Measurements from ENCODE around the gene CFAP299. TPM values are rescaled to one million over a fixed set of nuclear protein-coding genes. Genes with fewer than 3 reads are reported as not detected.

Gene CFAP299
- total and polyA plus RNA-seq, 2 of the 8 experiments (the other 6 are each of a cell fraction or from before 2014, with no cell fraction given), result not detected

GRCh38 chr4:80495865-80496264 lies 160.3 kb downstream of the CFAP299 start:
- POLR2A ChIA-PET (ENCODE audit: partially characterized antibody), result no interaction called here
- H3K27me3 ChIP-seq (replicated peaks in 1 of 4; ENCODE audit: control insufficient read depth in 3 of 4, extremely low read depth in 1 of 4, insufficient read depth in 3 of 4, low read length in 3 of 4), result no peaks in the 10 kb centered on the region
- H3K4ac ChIP-seq (replicated peaks; ENCODE audit: insufficient read length, low read depth, low read length), result no peak overlapping the region
- peaks cover 0 to 12% (median 2%) of the 10 kb centered on the region in 4 experiments; a peak in 2 of 8 replicates for H3K36me3 ChIP-seq (ENCODE audit: control insufficient read depth in 2 of 4, insufficient read depth in 4 of 4, low read length in 3 of 4)
- peak overlapping the region; percentile 93; the same call in 1 of the 2 replicates for H2BK20ac ChIP-seq (ENCODE audit: low read length)
- peak overlapping the region; percentile 52; the same call in 1 of the 2 replicates for H2BK12ac ChIP-seq (ENCODE audit: low read depth, low read length)
- no peak overlapping the region for H2AK5ac ChIP-seq (ENCODE audit: low read depth, low read length)
- H2BK5ac ChIP-seq (ENCODE audit: low read depth, low read length), result peak overlapping the region; percentile 72; the same call in 1 of the 2 replicates
- H4K8ac ChIP-seq (ENCODE audit: extremely low read depth, insufficient read depth, low read length), result no peak overlapping the region
- no peak overlapping the region for H2BK120ac ChIP-seq (replicated peaks; ENCODE audit: low read depth, low read length)
- no peak overlapping the region for H3K27ac ChIP-seq (ENCODE audit: low read depth, low read length)
- H2AFZ ChIP-seq (ENCODE audit: low read length), result peak overlapping the region; percentile 64; the same call in 1 of the 2 replicates
- no peak overlapping the region for H4K5ac ChIP-seq (ENCODE audit: insufficient read length, low read depth, low read length)
- 72% methylated on average over 1 of the region's 1 CpG; no CpG with 5 or more reads in 1 of the 2 experiments for WGBS, 2 experiments (ENCODE audit: extremely low coverage in 1 of 2, insufficient coverage in 1 of 2, insufficient read length in 1 of 2, insufficient replicate concordance in 2 of 2, low coverage in 1 of 2, low lambda C conversion rate in 2 of 2, missing lambda C conversion rate in 1 of 2)
- H3K79me1 ChIP-seq (ENCODE audit: low read depth, low read length), result no peaks in the 10 kb centered on the region
- FAIRE-seq (no peak), DNase-seq (ENCODE audit: low read depth in 1 of 2, low spot score in 2 of 2) (no peak)
- no peak overlapping the region for H3K4me3 ChIP-seq (ENCODE audit: extremely low read depth in 1 of 4, insufficient read depth in 2 of 4, low read depth in 3 of 4, low read length in 4 of 4)
- H3K9ac ChIP-seq (replicated peaks in 1 of 4; ENCODE audit: extremely low read depth in 1 of 4, low read depth in 3 of 4, low read length in 3 of 4), result no peak overlapping the region
- H3K18ac ChIP-seq (ENCODE audit: extremely low read depth, low read length), result no peak overlapping the region
- no peak overlapping the region for H3K23ac ChIP-seq (ENCODE audit: insufficient read length)
- H3K14ac ChIP-seq (ENCODE audit: insufficient read length), result no peak overlapping the region
- peak overlapping the region in 1 of 2 experiments; percentile 37; a peak in 2 of 4 replicates for H3K4me2 ChIP-seq (ENCODE audit: insufficient read depth in 1 of 2, low read depth in 2 of 2, low read length in 2 of 2)
- H3K79me2 ChIP-seq (ENCODE audit: control insufficient read depth in 1 of 2, insufficient read depth in 2 of 2, low read length in 2 of 2), result no peaks in the 10 kb centered on the region
- H4K91ac ChIP-seq (replicated peaks; ENCODE audit: insufficient read length, low read length), result no peak overlapping the region
- no peak overlapping the region for H3K56ac ChIP-seq (replicated peaks; ENCODE audit: insufficient read length, low read depth, low read length)
- peaks cover 0 to 5% (median 2%) of the 10 kb centered on the region in 4 experiments; a peak in 2 of 7 replicates for H3K4me1 ChIP-seq (replicated peaks in 1 of 4; ENCODE audit: control insufficient read depth in 3 of 4, insufficient read depth in 4 of 4, low read length in 3 of 4)
- CTCF ChIA-PET (ENCODE audit: partially characterized antibody), result interaction anchor here (1.4 kb wide), 1 partner anchor 544 kb away, joined by 4 read pairs; no protein-coding TSS in a partner anchor
- H3K9me3 ChIP-seq (ENCODE audit: insufficient read depth in 2 of 2, low read depth in 1 of 2, low read length in 1 of 2), result peaks cover 17 to 22% of the 10 kb centered on the region in 2 experiments
- H4K20me1 ChIP-seq (replicated peaks in 1 of 2; ENCODE audit: control insufficient read depth in 1 of 2, insufficient read depth in 2 of 2, low read length in 2 of 2), result no peaks in the 10 kb centered on the region
- no peak for TF ChIP-seq CTCF (IDR thresholded peaks at IDR 0.05; ENCODE audit: control extremely low read depth in 1 of 3, insufficient read depth in 1 of 3, low read depth in 1 of 3, low read length in 3 of 3)
- TF ChIP-seq SP4 (IDR thresholded peaks at IDR 0.05; ENCODE audit: low read length), result no peak
- no peak for TF ChIP-seq HDAC2 (IDR thresholded peaks at IDR 0.05; ENCODE audit: borderline replicate concordance in 1 of 2, low read depth in 2 of 2, low read length in 2 of 2)
- TF ChIP-seq NANOG (IDR thresholded peaks at IDR 0.05; ENCODE audit: insufficient read depth, low read depth, low read length, poor library complexity, severe bottlenecking), result peak; percentile 32
- no peak for TF ChIP-seq EGR1 (IDR thresholded peaks at IDR 0.05; ENCODE audit: borderline replicate concordance, low read depth, low read length)
- TF ChIP-seq POLR2AphosphoS5 (IDR thresholded peaks at IDR 0.05; ENCODE audit: low read depth, low read length), result no peak
- TF ChIP-seq FOSL1 (IDR thresholded peaks at IDR 0.05; ENCODE audit: insufficient read depth, low read depth, low read length), result no peak
- H2BK15ac ChIP-seq (ENCODE audit: low read length), result no peak overlapping the region
- H3K23me2 ChIP-seq (ENCODE audit: low read depth, low read length), result no peaks in the 10 kb centered on the region
